ENCODE measurements around the gene PKN3.

GRCh38 chr9:128719919-128720605, 17.8 kb downstream of the PKN3 start:
- TF ChIP-seq CTCF (IDR thresholded peaks at IDR 0.05; ENCODE audit: low read length) (no peak), EZH2 (optimal IDR thresholded peaks at IDR 0.05; ENCODE audit: low read depth, low read length) (no peak)

Measured in MM.1S (cell line).